HG02840 (cell line): ENCODE results near the gene CKM.
"Not testable (repeated sequence)": the region's sequence is repeated elsewhere in the genome, so short reads cannot be mapped to it uniquely, and the experiment has no call there.

Experiments used
- ATAC-seq: cut with Tn5 transposase; IDR thresholded peaks from one replicate; pipeline ENCODE4 v1.9.1; 2021; ENCODE audit warnings: mild to moderate bottlenecking, moderate library complexity, moderate number of reproducible peaks; ENCODE audit not compliant: unreplicated experiment, low FRiP score

CKM gene

DNA sequence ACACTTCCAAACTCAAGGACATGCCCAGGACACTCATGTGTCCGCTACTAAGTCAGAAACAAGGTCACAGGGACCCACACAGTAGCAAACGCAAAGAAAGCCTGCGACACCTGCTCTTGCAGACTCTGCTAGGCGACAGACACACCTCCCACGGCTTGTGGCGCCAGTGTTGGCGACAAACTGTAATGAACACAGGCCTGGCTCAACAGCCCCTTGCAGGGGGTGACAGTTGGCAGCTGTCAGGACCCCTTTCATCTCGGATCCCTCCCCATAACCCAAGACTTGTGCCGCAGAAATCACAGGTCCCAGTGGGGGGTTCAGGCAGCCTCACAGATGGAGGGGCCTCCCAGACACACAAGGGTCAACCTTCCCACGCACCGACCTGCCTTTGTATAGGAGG, 364 bp downstream of the CKM start:
- ATAC-seq, result no peak

DNA sequence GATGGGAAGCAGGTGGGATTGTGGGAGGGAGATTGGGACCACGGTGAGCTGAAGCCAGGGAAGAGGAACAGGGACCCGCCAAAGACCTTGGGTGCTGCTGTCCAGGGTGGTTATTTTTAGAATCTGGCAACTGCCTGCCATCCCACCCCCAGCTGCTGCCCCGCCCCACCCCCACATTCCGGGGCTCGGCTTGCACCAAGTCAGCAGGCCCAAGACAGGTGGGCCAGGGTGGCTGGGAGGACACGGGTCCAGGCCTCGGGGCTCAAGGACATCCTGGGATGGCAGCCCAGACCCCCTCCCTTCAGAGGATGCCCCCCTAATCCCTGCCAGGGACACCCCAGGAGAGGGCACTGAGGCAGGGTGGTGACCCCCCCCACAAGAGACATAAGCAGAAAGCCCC, 827 bp downstream of the CKM start:
- ATAC-seq, result no peak

DNA sequence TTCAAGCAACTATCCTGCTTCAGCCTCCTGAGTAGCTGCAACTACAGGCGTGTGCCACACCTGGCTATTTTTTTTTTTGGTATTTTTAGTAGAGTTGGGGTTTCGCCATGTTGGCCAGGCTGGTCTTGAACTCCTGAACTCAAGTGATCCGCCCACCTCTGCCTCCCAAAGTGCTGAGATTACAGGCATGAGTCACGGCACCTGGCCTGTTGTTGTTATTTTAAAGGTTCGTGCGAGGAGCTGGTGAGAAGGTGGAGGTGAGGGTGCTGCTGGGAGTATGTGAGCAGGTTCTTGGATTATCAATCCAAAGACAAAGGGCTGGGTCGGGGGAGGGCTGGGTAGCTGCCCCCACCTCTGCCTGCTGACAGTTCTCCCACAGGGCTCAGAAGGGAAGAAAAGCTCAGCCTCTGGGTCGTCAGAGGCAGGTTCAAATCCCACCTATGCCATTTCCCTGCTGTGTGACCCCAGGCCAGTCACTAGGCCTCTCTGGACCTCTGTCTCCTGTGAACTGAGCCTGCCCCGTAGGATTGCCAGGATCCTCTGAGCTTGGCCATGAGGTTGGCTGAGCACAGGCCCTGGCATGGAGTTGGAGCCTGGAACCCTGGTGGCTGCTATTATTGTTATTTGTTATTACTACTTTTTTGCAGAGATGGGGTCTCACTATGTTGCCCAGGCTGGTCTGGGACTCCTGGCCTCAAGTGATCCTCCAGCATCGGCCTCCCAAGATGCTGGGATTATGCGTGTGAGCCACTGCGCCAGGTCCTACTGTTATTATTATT, 1.5 kb downstream of the CKM start:
- ATAC-seq, result no peak

DNA sequence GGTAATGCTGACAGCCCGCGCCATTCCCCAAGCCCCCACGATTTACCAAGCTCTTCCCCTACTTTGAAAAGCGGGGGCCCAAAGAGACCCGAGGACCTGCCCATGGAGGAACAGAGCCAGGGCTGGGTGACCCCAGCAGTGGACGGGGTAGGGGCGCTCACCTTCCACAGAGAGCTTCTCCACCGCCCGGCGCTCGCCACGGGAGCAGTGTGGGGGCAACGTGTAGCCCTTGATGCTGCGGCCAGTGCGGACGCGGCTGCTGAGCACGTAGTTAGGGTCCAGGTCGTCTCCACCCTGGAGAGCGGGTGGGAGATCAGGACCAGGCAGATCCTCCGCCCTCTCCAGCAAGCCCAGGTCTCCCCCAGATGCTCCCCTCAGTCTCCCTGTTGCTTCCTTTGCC, 7.4 kb downstream of the CKM start:
- no peak for ATAC-seq

DNA sequence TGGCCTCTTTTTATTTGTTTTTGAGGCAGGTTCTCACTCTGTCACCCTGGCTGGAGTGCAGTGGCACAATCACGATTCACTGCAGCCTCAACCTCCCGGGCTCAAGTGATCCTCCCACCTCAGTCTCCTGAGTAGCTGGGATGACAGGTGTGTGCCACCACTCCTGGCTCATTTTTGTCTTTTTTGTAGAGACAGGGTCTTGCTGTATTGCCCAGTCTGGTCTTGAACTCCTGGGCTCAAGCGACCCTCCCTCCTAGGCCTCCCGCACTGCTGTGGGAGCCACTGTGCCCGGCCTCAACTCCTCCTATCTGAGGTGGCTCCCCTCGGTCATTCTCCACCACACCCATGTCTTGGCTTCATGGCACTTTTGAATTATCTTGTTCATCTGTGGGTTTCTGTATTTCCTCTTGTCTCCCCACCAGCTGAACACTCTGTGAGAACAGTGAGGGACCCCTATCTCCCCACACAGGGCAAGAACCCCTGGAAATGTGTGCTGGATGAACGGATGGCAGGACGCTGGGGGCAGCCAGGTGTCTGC, 7.9 kb downstream of the CKM start:
- ATAC-seq, result no peak

DNA sequence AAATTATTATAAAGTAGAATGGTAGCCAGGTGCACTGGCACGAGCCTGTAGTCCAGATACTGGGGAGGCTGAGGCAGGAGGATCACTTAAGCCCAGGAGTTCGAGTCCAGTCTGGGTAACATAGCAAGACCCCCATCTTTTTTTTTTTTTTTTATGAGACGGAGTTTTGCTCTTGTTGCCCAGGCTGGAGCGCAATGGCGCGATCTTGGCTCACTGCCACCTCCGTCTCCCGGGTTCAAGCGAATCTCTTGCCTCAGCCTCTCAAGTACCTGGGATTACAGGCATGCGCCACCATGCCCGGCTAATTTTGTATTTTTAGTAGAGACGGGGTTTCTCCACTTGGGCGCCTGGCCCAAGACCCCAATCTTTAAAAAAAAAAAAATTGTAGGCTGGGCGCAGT, 10.4 kb downstream of the CKM start:
- ATAC-seq, result not testable (repeated sequence)

DNA sequence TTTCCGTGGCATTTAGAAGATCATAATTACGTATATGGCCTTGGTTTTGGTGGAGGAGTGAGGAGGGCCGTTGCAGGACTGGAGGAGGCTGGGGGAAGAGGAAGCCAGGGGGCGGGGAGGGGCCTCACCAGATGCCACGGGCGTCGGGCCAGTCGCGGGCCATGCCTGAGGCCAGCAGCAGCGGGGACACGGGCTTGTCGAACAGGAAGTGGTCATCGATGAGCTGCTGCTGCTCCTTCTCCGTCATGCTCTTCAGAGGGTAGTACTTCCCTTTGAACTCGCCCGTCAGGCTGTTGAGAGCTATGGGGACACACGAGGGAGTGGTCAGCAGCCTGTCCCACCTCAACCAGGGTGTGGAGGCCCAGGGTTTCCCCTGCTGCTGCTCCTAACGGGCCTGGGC, 11.1 kb downstream of the CKM start:
- no peak for ATAC-seq

DNA sequence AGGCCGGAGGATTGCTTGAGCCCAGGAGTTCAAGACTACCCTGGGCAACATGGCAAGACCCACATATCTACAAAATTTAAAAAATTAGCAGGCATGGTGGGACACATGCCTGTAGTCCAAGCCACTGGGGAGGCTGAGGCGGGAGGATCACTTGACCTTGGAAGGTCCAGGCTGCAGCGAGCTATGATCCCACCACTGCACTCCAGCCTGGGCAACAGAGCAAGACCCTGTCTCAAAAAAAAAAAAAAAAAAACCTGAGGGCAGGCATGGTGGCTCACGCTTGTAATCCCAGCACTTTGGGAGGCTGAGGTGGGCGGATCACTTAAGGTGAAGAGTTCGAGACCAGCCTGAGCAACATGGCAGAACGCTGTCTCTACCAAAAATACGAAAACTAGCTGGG, 13.4 kb downstream of the CKM start:
- ATAC-seq, result not testable (repeated sequence)

DNA sequence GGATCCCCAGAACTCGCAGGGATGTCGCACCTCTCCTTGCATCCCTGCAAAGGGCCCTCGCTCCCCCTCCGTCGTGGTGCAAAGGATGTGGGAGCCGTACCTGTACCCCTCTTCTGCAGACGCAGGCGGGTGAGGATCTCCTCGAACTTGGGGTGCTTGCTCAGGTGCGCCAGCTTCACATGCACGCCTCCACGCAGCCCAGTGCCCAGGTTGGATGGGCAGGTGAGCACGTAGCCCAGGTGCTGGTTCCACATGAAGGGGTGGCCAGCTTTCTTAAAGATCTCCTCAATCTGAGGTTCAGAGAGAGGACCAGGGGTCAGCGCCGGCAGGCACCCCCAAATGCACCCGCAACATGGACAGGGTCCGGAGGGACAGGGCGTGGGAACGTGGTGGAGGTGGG, 15.3 kb downstream of the CKM start:
- ATAC-seq, result no peak

DNA sequence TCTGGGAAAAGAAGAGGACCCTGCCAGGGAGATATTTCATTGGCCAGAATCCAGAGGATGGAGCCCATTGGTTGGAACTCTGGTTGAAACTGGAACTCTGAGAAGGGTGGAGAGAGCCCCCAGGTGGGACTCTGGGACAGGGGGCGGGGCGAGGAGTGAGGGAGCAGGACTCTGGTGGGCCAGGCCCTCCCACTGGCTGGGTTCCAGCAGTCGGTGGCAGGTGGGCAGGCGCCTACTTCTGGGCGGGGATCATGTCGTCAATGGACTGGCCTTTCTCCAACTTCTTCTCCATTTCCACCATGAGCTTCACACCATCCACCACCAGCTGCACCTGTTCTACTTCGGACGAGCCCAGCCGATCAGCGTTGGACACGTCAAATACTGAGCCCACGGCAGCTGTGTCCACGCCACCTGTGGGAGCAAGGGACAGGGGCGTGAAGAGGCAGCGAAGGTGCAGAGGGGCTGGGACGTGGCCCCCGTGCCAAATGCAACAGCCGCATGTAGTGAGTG, 16.1 kb downstream of the CKM start:
- no peak for ATAC-seq

DNA sequence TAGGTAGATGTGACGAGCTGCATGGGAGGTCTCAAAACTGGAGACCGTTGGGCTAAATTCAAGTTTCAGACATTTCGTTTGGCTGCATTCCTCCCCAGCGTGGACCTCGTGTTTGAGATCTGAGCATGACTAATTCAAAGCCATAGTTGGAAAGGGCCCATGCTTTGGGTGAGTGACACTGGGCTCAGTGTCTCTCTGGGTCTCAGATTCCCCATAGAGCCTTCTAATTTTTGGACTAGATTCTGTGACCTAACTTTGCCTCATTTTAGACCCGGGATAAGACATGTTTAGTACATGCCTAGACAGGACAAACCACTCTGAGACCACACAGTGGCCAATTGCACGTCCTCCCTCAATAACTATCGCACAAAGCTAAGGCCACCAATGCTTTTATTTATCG, 16.6 kb downstream of the CKM start:
- no peak for ATAC-seq

DNA sequence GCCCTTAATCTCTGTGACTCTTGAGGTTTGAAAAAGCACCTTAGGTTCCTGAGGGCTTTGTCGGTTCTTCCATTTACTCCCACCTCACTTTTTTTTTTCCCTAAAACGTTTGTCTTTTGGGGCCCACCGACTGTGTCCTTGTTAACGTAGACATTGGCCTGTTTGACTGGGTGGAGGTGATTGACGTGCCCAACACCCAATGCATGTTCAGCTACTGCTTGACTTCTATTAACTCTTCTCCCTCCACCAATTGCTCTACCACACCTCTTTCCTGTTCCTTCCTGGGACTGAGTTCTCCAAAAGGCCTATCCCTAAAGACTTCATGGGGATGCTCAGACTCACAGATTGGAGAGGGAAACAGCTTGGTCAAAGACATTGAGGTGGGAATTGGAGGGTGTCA, 17.3 kb downstream of the CKM start:
- no peak for ATAC-seq

DNA sequence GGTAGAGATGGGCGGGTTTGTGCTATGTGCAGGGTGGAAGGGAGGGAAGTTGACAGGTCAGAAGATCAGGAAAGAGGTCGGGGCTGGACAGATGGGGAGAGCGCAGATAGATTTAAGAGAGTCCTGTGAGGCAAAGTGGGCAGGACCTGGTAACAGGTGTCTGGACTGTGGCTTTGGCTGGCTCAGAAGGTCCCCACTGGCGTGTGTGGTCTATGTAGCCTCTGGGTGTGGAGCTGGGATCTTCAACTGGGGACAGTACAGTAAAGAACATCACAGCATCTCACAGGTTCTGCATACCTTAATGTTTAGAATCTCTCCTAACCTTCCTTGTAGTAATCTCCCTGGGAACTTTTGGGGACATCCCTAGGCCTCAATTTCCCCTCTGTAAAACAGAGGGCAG, 17.7 kb downstream of the CKM start:
- no peak for ATAC-seq

DNA sequence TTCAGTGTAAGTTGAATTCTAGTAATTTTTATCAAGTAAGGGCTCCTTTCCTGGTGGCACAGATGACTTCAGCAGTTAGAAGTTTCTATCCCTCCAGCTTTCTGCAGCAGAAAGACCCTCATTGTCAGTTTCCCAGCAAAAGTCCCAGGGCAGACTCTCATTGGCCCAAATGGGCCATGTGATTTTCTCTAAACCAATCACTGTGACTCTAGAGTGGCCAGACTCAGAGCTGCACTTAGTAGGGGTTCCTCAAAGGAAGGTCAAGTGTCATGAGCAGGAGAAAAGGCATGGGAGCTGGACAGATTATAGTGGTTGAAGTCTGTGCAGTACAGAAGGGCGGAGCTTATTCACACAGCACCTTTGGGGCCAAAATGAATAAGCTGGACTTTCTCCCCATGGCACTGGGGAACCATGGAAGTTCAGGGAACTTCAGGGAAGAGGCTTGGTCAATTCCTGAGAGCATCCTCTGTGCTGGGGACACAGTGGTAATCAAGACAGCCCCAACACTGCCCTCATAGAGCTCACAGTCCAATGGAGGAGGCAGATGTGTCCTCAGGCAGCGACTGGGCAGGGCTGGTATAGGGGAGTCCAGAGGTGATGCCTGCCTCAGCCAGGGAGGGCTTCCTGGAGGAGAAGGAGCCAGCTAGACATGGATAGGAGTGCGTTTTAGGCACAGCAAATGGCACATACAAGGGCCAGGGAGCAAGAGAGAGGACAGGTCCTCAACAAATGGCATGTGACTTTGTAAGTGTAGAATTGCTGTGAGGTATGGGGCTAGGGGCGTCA, 18.3 kb downstream of the CKM start:
- ATAC-seq, result no peak

DNA sequence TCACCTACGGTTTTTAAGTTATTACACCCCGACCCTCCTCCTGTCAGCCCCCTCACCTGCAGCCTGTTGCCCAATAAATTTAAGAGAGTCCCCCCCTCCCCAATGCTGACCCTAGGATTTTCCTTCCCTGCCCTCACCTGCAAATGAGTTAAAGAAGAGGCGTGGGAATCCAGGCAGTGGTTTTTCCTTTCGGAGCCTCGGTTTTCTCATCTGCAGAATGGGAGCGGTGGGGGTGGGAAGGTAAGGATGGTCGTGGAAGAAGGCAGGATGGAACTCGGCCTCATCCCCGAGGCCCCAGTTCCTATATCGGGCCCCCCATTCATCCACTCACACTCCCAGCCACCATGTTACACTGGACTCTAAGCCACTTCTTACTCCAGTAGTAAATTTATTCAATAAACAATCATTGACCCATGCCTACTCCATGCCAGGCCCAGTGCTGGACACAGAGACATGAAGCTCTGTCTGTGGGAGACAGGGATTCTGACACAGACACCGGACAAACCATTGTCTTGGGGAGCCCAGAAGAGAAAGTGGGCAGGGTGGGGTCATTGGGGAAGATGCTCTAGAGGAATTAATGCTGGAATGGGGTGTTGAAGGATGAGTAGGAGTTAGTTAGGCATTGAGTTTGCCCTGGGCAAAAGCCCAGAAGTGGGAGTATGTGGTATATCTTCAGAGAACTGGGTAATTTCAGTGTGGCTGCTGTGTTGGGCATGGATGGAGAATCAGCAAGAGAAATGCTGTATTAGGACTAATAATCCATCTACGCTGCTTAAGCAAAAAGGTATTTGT, 19.2 kb downstream of the CKM start:
- ATAC-seq, result no peak

DNA sequence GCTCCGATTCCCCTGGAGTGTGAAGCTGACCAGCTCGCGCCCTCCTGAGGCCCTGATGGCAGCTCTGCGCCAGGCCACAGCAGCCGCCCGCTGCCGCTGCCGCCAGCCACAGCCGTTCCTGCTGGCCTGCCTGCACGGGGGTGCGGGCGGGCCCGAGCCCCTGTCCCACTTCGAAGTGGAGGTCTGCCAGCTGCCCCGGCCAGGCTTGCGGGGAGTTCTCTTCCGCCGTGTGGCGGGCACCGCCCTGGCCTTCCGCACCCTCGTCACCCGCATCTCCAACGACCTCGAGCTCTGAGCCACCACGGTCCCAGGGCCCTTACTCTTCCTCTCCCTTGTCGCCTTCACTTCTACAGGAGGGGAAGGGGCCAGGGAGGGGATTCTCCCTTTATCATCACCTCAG, 20.3 kb downstream of the CKM start:
- ATAC-seq, result no peak

DNA sequence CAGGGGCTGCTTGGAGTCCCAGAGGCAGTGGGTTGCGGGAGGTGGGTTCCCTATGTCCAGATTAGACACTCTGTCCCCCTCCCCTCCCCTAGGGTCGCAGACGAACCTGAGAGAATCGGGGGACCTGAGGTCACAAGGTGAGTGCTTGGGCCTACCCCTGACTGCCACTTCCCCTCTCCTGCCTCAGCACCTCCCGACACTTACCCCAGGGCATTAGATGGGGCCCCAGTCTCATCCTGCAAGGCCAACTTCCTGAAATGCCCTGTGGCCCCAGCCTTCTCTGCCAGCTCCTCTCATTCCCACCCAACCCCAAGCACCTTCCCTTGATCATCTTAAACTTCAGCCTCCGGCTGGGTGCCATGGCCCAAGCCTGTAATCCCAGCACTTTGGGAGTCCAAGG, 23.0 kb downstream of the CKM start:
- no peak for ATAC-seq

DNA sequence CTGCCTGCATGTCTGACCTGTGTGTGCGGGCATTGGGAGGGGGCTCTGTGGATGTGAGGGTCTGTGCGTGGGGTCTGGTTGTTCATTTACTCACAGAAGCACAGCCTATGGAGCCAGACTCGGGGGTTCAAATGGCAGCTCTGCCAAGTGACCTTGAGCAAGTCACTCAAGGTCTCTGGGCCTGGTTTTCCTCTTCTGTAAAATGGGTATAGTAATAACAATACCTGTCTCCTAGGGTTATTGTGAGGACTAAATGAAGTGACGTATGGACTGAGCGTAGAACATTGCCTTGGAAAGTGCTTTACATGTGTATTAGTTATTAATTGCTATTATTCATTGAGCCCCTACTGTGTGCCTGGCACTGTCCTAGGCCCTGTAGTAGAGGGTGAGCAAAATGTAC, 24.4 kb downstream of the CKM start:
- ATAC-seq, result no peak

DNA sequence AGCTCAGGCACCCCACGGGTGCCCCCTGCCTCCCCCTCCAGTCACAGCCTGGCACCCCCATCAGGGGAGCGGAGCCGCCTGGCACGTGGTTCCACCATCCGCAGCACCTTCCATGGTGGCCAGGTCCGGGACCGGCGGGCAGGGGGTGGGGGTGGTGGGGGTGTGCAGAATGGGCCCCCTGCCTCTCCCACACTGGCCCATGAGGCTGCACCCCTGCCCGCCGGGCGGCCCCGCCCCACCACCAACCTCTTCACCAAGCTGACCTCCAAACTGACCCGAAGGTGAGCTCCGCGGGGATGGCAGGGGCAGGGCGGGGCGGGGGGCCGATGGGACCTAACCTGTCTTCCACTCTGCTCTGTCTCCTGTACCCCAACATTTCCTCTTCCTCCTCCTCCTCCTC, 25.0 kb downstream of the CKM start:
- ATAC-seq, result no peak

DNA sequence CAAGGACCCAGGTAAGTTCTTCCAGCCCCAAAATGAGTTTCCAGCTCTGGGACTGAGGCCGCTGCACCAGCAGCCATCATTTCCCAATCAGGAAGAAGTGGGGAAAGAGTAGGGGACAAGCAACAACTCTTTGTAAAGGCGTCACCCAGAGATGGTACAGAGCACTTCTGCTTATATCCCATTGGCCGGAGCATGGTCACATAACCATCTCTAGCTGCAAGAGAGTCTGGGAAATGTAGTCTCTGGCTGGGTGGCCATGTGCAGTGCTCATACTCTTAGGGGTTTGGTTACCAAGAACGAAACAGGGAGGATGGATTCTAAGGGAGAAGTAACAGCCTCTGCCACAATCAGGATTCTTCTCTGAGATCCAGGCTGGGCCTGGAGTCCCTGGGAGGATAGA, 26.3 kb downstream of the CKM start:
- no peak for ATAC-seq

DNA sequence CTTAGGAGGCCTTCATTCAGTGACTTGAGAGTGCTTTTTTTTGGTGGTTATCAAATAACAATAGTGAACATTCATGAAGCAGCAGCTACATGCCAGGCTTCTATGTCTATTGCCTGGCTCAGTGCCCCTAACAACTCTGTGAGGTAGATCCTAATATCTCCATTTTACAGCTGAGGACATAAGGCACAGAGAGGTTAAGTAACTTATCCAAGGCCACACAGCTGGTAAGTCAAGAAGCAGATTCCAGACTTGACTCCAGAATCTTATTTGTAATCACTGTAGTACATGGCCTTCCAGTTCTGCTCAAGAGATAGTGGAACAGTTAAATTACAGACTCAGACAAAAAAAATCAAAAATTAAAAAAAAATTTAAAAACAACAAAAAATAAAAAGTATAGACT, 26.8 kb downstream of the CKM start:
- no peak for ATAC-seq
